Endothelial cell of umbilical vein (primary cell): ENCODE data around the gene STIM1. TPM values are rescaled to one million over a fixed set of nuclear protein-coding genes. Genes with fewer than 3 reads are reported as not detected.

ENCODE experiments used
- BruUV-seq: library from RNA; stranded (reverse); fragments of 400-500 nt; replicated peaks from 2 replicates; lab custom pipeline; 2021; lab: Mats Ljungman, UMichigan
- CTCF ChIA-PET: fragments of 300-600, 350-600 bp; sonication (Branson Sonifier 250); formaldehyde crosslinking; loops from one replicate; lab custom pipeline; 2021; ENCODE audit warnings: antibody characterized with exemption, inconsistent platforms; lab: Charles Lee
- POLR2A ChIA-PET: fragments of 300-600, 350-600 bp; sonication (Branson Sonifier 250); formaldehyde crosslinking; loops from one replicate; lab custom pipeline; 2021; ENCODE audit warnings: antibody characterized with exemption, inconsistent platforms; lab: Charles Lee
- DNase-seq: peaks from one replicate; pipeline ENCODE4 v3.0.0-alpha.2; 2011; ENCODE audit warnings: low read depth, low spot score
- FAIRE-seq: peaks from 2 replicates; lab custom pipeline; 2011; peaks lifted over from hg19 to GRCh38; lab: Jason Lieb, UNC
- H2AFZ ChIP-seq: 2 replicates; pipeline ENCODE4 v1.6.0; 2012; ENCODE audit warnings: low read depth, low read length, control low read depth, inconsistent platforms
- H3K27ac ChIP-seq: 2 replicates; pipeline ENCODE4 v1.5.1; 2011; ENCODE audit warnings: low read depth, mild to moderate bottlenecking, control low read depth, low read length, moderate library complexity; ENCODE audit not compliant: insufficient read depth
- H3K27me3 ChIP-seq, 2 experiments: 2 replicates each; pipeline versions ENCODE4 v1.6.0 to v1.6.1; 2011; ENCODE audit warnings: low read length in 2 of 2, mixed read lengths in 1 of 2; ENCODE audit not compliant: control insufficient read depth in 2 of 2, insufficient read depth in 2 of 2
- H3K36me3 ChIP-seq, 2 experiments: 2 replicates in 1 of 2; 3 replicates in 1 of 2; pipeline ENCODE4 v1.5.1; 2011; ENCODE audit warnings: low read length in 2 of 2, mild to moderate bottlenecking in 1 of 2, moderate library complexity in 1 of 2; ENCODE audit not compliant: control insufficient read depth in 2 of 2, insufficient read depth in 2 of 2; ENCODE audit errors: extremely low read depth in 1 of 2
- H3K4me1 ChIP-seq: 3 replicates; pipeline ENCODE4 v1.5.1; 2011; ENCODE audit warnings: mild to moderate bottlenecking, low read length; ENCODE audit not compliant: control insufficient read depth, insufficient read depth; ENCODE audit errors: extremely low read depth
- H3K4me2 ChIP-seq: 2 replicates; pipeline ENCODE4 v1.6.1; 2011; ENCODE audit warnings: low read length, control low read depth, mixed read lengths; ENCODE audit not compliant: insufficient read depth
- H3K4me3 ChIP-seq, 3 experiments: fragments of 200-600 bp in 1 of 3; sonication (generic), shearing (Covaris generic) in 1 of 3; replicated peaks in 1 of 3; 2 replicates each; pipeline ENCODE4 v1.5.1; 2011 to 2016; ENCODE audit warnings: control low read depth in 3 of 3, low read length in 3 of 3, mild to moderate bottlenecking in 2 of 3, inconsistent platforms in 1 of 3, low read depth in 1 of 3, moderate library complexity in 1 of 3; ENCODE audit not compliant: insufficient read depth in 1 of 3
- H3K79me2 ChIP-seq: 2 replicates; pipeline ENCODE4 v1.6.0; 2012; ENCODE audit warnings: low read length, inconsistent platforms; ENCODE audit not compliant: control insufficient read depth, insufficient read depth
- H3K9ac ChIP-seq: replicated peaks from 2 replicates; pipeline ENCODE3; 2011; ENCODE audit warnings: low read length, control low read depth; ENCODE audit not compliant: insufficient read depth; ENCODE audit errors: extremely low read depth
- H3K9me1 ChIP-seq: replicated peaks from 3 replicates; pipeline ENCODE4 v1.6.0; 2011; ENCODE audit warnings: mild to moderate bottlenecking, low read length; ENCODE audit not compliant: control insufficient read depth, insufficient read depth; ENCODE audit errors: extremely low read depth
- H3K9me3 ChIP-seq: replicated peaks from 2 replicates; pipeline ENCODE4 v1.5.1; 2012; ENCODE audit warnings: low read length, inconsistent platforms; ENCODE audit not compliant: control insufficient read depth, insufficient read depth
- H4K20me1 ChIP-seq: replicated peaks from 2 replicates; pipeline ENCODE3; 2011; ENCODE audit warnings: mild to moderate bottlenecking, low read length; ENCODE audit not compliant: control insufficient read depth, insufficient read depth; ENCODE audit errors: extremely low read depth
- CTCF ChIP-seq, 2 donors: IDR thresholded peaks; 1 replicate in 1 of 2; 2 replicates in 1 of 2; pipeline ENCODE4 v1.5.1; 2011; ENCODE audit warnings: low read length in 2 of 2, mild to moderate bottlenecking in 2 of 2, moderate library complexity in 2 of 2, control low read depth in 1 of 2, inconsistent platforms in 1 of 2, low read depth in 1 of 2; ENCODE audit not compliant: insufficient read depth in 1 of 2; ENCODE audit errors: extremely low read depth in 1 of 2
- EZH2 ChIP-seq: IDR thresholded peaks from 2 replicates; pipeline ENCODE4 v1.6.1; 2012; ENCODE audit warnings: borderline replicate concordance, low read depth, mild to moderate bottlenecking, moderate library complexity, low read length, inconsistent platforms; ENCODE audit not compliant: severe bottlenecking
- FOS ChIP-seq: IDR thresholded peaks from 2 replicates; pipeline ENCODE4 v1.6.1; 2011; ENCODE audit warnings: mild to moderate bottlenecking, low read length, moderate library complexity, borderline replicate concordance; ENCODE audit not compliant: insufficient read depth
- GATA2 ChIP-seq: IDR thresholded peaks from 2 replicates; pipeline ENCODE4 v1.7.0; 2011; ENCODE audit warnings: low read depth, mild to moderate bottlenecking, moderate library complexity, mixed read lengths, low read length; ENCODE audit not compliant: insufficient read length, insufficient read depth
- JUN ChIP-seq: IDR thresholded peaks from 2 replicates; pipeline ENCODE4 v1.6.1; 2011; ENCODE audit warnings: borderline replicate concordance, low read depth; ENCODE audit not compliant: insufficient read length, insufficient read depth
- MAX ChIP-seq: IDR thresholded peaks from 2 replicates; pipeline ENCODE4 v1.6.1; 2011; ENCODE audit not compliant: insufficient read depth, insufficient read length
- MYC ChIP-seq: IDR thresholded peaks from one replicate; pipeline ENCODE4 v1.6.1; 2011; ENCODE audit warnings: mild to moderate bottlenecking, low read depth, low read length
- POLR2A ChIP-seq: IDR thresholded peaks from 2 replicates; pipeline ENCODE4 v1.6.1; 2012; ENCODE audit warnings: low read depth, mild to moderate bottlenecking, control low read depth, low read length
- POLR2AphosphoS5 ChIP-seq: IDR thresholded peaks from 2 replicates; pipeline ENCODE4 v1.6.1; 2012; ENCODE audit warnings: low read depth, mild to moderate bottlenecking, control low read depth, low read length, moderate library complexity; ENCODE audit not compliant: insufficient read depth
- dilution Hi-C: fragments of 300-500 bp; cut with MboI; formaldehyde crosslinking; loops from one replicate; pipeline ENCODE4 v1.15.0; 2019; ENCODE audit warnings: low sequenced_read_pairs; ENCODE audit not compliant: extremely low pct_ligation_motif_present
- intact Hi-C: fragments of 100-400 bp; cut with micrococcal nuclease; formaldehyde crosslinking; loops from one replicate; pipeline ENCODE4 v1.10.0; 2022
- polyA plus RNA-seq, 4 experiments: library from polyadenylated mRNA; depleted of rRNA in 3 of 4; stranded (reverse) in 3 of 4; unstranded in 1 of 4; fragments of >200 nt; gene quantifications; 2 replicates each; pipeline versions ENCODE4 v1.2.1 to v1.2.3, GENCODE V29; 2011 to 2012; ENCODE audit warnings: missing spikeins in 1 of 4
- total RNA-seq: library from RNA; stranded (reverse); gene quantifications from 2 replicates; pipeline ENCODE4 v1.2.3, GENCODE V29; 2021

The STIM1 gene
- total and polyA plus RNA-seq, 2 donors (not counting 3 experiments of a cell fraction or from before 2014, with no cell fraction given): 32.7 to 33.4 TPM

- dilution Hi-C loops: no loop called here
- Histone ChIP-seq H4K20me1 (no peaks in the 10 kb centered on the region), H3K27me3 (no peaks in the 10 kb centered on the region), H3K9ac (no peak overlapping the region), H3K9me1 (no peaks in the 10 kb centered on the region), H2AFZ (no peak overlapping the region), H3K27ac (no peak overlapping the region), H3K36me3 (no peaks in the 10 kb centered on the region), H3K4me2 (no peak overlapping the region), H3K79me2 (no peaks in the 10 kb centered on the region), H3K4me3 (no peak overlapping the region), H3K9me3 (no peaks in the 10 kb centered on the region), H3K4me1 (peaks cover 4% of the 10 kb centered on the region)
- no peak for TF ChIP-seq EZH2
- TF ChIP-seq FOS: no peak
- no peak for TF ChIP-seq POLR2AphosphoS5
- TF ChIP-seq JUN: no peak
- no peak for TF ChIP-seq MYC
- no peak for TF ChIP-seq CTCF (IDR thresholded peaks at IDR 0.05; ENCODE audit: extremely low read depth in 1 of 2, insufficient read depth in 1 of 2, low read depth in 1 of 2, low read length in 2 of 2)
- no peak for TF ChIP-seq POLR2A
- no peak for TF ChIP-seq GATA2
- no peak for TF ChIP-seq MAX
- ChIA-PET POLR2A (no interaction called here), CTCF (interaction anchor here (0.6 to 2.3 kb wide), 5 partner anchors 9 to 57 kb away, joined by 3 to 13 read pairs (median 4); partner anchors contain the start of gene STIM1)
- FAIRE-seq (no peak), DNase-seq (no peak)
- no TSS peak for BruUV-seq
- intact Hi-C loops: no loop called here
These were observed 50.7 kb downstream of the STIM1 start for GRCh38 chr11:3906166-3906565.
